B cell (primary cell): Measurements from ENCODE around the gene PITPNB. TPM values are rescaled to one million over a fixed set of nuclear protein-coding genes. Genes with fewer than 3 reads are reported as not detected.

ENCODE experiments used
- ATAC-seq: fragments of 200-7000 bp; cut with Tn5 transposase; one replicate; pipeline ENCODE4 v1.10.0; 2021; ENCODE audit warnings: low read depth, mild to moderate bottlenecking, moderate number of reproducible peaks, moderate library complexity
- CTCF ChIA-PET: fragments of 350-600 bp; sonication (Branson Sonifier 250); formaldehyde crosslinking; loops from one replicate; lab custom pipeline; 2021; ENCODE audit warnings: antibody characterized with exemption, inconsistent platforms; lab: Charles Lee
- POLR2A ChIA-PET: fragments of 350-600 bp; sonication (Branson Sonifier 250); formaldehyde crosslinking; loops from one replicate; lab custom pipeline; 2021; ENCODE audit warnings: antibody characterized with exemption; lab: Charles Lee
- DNase-seq: peaks from one replicate; pipeline ENCODE4 v3.0.0; 2013
- H2AFZ ChIP-seq: 2 replicates; pipeline ENCODE4 v1.6.1; 2012; ENCODE audit warnings: mild to moderate bottlenecking, low read depth, low read length; ENCODE audit not compliant: insufficient read depth, poor library complexity, severe bottlenecking
- H3K27ac ChIP-seq, 2 donors: 1 replicate in 1 of 2; 2 replicates in 1 of 2; pipeline ENCODE4 v1.5.1; 2012 to 2013; ENCODE audit warnings: low read length in 2 of 2, mild to moderate bottlenecking in 2 of 2, moderate library complexity in 1 of 2
- H3K27me3 ChIP-seq, 4 experiments: fragments of 200-600 bp in 1 of 4; sonication (generic) in 1 of 4; replicated peaks in 1 of 4; 1 replicate in 2 of 4; 2 replicates in 2 of 4; pipeline versions ENCODE4 v1.6.1 to v1.7.0; 2013 to 2016; ENCODE audit warnings: low read length in 3 of 4, mild to moderate bottlenecking in 2 of 4, mixed read lengths in 1 of 4, moderate library complexity in 1 of 4; ENCODE audit not compliant: insufficient read depth in 4 of 4, control insufficient read depth in 3 of 4; ENCODE audit errors: control extremely low read depth in 1 of 4
- H3K36me3 ChIP-seq, 2 experiments: replicated peaks in 1 of 2; 1 replicate in 1 of 2; 2 replicates in 1 of 2; pipeline versions ENCODE4 v1.6.1 to v1.7.1; 2013; ENCODE audit warnings: low read length in 1 of 2; ENCODE audit not compliant: insufficient read depth in 2 of 2, control insufficient read depth in 1 of 2; ENCODE audit errors: control extremely low read depth in 1 of 2, extremely low read depth in 1 of 2
- H3K4me1 ChIP-seq, 2 donors: fragments of 200-600 bp in 1 of 2; sonication (generic) in 1 of 2; 1 replicate in 1 of 2; 2 replicates in 1 of 2; pipeline versions ENCODE4 v1.5.1 to v1.6.1; 2013 to 2017; ENCODE audit warnings: low read length in 2 of 2; ENCODE audit not compliant: control insufficient read depth in 2 of 2, insufficient read depth in 2 of 2
- H3K4me2 ChIP-seq: replicated peaks from 2 replicates; pipeline ENCODE3; 2012; ENCODE audit warnings: mild to moderate bottlenecking, low read depth, low read length; ENCODE audit not compliant: poor library complexity, severe bottlenecking
- H3K4me3 ChIP-seq, 5 experiments: fragments of 200-600 bp in 1 of 5; sonication (generic) in 1 of 5; 1 replicate in 3 of 5; 2 replicates in 2 of 5; pipeline versions ENCODE4 v1.5.1 to v1.7.0; 2011 to 2016; ENCODE audit warnings: low read length in 4 of 5, mild to moderate bottlenecking in 4 of 5, low read depth in 2 of 5, control low read depth in 1 of 5, moderate library complexity in 1 of 5; ENCODE audit not compliant: insufficient read depth in 1 of 5; ENCODE audit errors: control extremely low read depth in 1 of 5, extremely low read depth in 1 of 5
- H3K79me2 ChIP-seq: fragments of 200-600 bp; sonication (generic); one replicate; pipeline ENCODE4 v1.6.0; 2016; ENCODE audit warnings: low read length; ENCODE audit not compliant: control insufficient read depth, insufficient read depth
- H3K9ac ChIP-seq: fragments of 200-600 bp; sonication (generic); 2 replicates; pipeline ENCODE4 v1.6.1; 2017; ENCODE audit warnings: mild to moderate bottlenecking, low read length, moderate library complexity
- H3K9me3 ChIP-seq, 3 donors: one replicate each; pipeline versions ENCODE4 v1.6.1 to v1.7.1; 2013; ENCODE audit warnings: low read length in 2 of 3; ENCODE audit not compliant: control insufficient read depth in 2 of 3, insufficient read depth in 1 of 3; ENCODE audit errors: control extremely low read depth in 1 of 3
- H4K20me1 ChIP-seq: 2 replicates; pipeline ENCODE4 v1.6.0; 2012; ENCODE audit warnings: mild to moderate bottlenecking, low read length; ENCODE audit not compliant: insufficient read depth, control insufficient read depth, poor library complexity, severe bottlenecking
- H3K27ac Mint-ChIP-seq: one replicate; pipeline ENCODE4 v1.8.0; 2021; ENCODE audit warnings: mixed read lengths
- H3K27me3 Mint-ChIP-seq: one replicate; pipeline ENCODE4 v1.8.0; 2021; ENCODE audit warnings: mixed read lengths
- H3K4me1 Mint-ChIP-seq: one replicate; pipeline ENCODE4 v1.8.0; 2021; ENCODE audit warnings: mixed read lengths
- H3K4me3 Mint-ChIP-seq: one replicate; pipeline ENCODE4 v1.8.0; 2021; ENCODE audit warnings: mixed read lengths
- H3K9me3 Mint-ChIP-seq: one replicate; pipeline ENCODE4 v1.8.0; 2022; ENCODE audit warnings: mixed read lengths; ENCODE audit not compliant: insufficient read depth
- EZH2 ChIP-seq: IDR thresholded peaks from 2 replicates; pipeline ENCODE4 v1.6.1; 2012; ENCODE audit warnings: borderline replicate concordance, low read depth, mild to moderate bottlenecking, moderate library complexity, low read length; ENCODE audit not compliant: insufficient read depth, poor library complexity, severe bottlenecking
- WGBS: methylation state at CpG from one replicate; pipeline ENCODE4 v1.1.5; 2013; ENCODE audit warnings: missing lambda C conversion rate; ENCODE audit not compliant: insufficient coverage; 5-methylcytosine and 5-hydroxymethylcytosine counted together
- intact Hi-C: fragments of 100-400 bp; cut with micrococcal nuclease; formaldehyde crosslinking; loops from one replicate; pipeline ENCODE4 v1.10.0; 2022
- polyA plus RNA-seq: library from polyadenylated mRNA; depleted of rRNA; stranded (reverse); fragments of >200 nt; gene quantifications from 2 replicates; pipeline ENCODE4 v1.2.3, GENCODE V29; 2012
- total RNA-seq, 2 donors: library from RNA; stranded (reverse); fragments of 120-200 nt in 1 of 2; gene quantifications; 1 replicate in 1 of 2; 2 replicates in 1 of 2; pipeline versions ENCODE4 v1.2.3 to v1.2.4, GENCODE V29; 2013 to 2022
- TF ChIP-seq, protein P1 (sequence below): fragments of 200-600 bp; IDR thresholded peaks from one replicate; pipeline ENCODE4 v1.8.0; 2022; ENCODE audit warnings: antibody characterized with exemption, mild to moderate bottlenecking

The PITPNB gene
- total and polyA plus RNA-seq, 2 donors (not counting 1 experiment from before 2014, with no cell fraction given): 17.5 to 82.3 TPM

DNA sequence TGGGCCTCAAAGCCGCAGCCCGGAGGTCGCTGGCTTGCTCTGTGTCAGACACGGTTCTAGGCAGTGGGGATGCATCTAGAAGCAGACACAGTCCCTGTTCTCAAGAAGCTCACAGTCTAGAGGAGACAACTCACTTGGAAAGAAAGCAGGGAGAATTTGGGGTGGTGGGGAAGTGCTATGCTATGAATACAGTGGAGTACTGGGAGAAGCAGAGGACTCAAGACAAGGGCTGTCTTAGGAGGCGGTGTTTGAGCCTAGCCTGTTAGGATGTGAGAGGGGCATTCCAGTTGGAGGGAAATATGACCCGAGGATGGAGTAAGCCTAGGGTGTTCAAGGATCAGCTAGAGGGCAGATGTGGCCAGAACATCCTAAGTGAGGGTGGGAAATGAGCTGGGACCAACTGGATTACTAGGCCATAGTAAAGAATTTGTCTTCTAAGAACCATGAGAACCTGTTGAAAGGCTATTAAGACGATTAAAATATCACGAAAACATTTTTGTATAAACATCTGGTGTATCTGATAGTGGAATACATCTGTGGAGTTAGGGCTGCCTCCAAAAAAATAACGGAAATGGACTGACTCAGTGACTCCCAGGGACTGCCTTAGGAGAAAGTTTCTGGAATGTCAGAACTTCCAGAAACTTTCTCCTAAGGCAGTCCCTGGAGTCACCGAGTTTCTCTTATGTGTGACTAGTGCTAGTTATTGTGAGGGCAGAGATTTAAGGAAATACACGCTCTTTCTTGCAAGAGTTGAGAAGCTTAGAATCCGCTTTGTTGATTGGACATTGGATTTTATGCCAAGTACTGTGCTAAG lies 1.1 kb upstream of the PITPNB start:
- POLR2A ChIA-PET: no interaction called here
- Histone ChIP-seq H3K9me3 (no peaks in the 10 kb centered on the region), H3K4me2 (peak overlapping the region; percentile 93), H3K4me3 (peak overlapping the region; percentile 86 to 97 (median 91)), H2AFZ (peak overlapping the region; percentile 95), H3K27ac (peak overlapping the region; percentile 97 to 98), H3K36me3 (no peaks in the 10 kb centered on the region), H3K4me1 (peaks cover 20 to 22% of the 10 kb centered on the region in 2 donors), H4K20me1 (peaks cover 25% of the 10 kb centered on the region), H3K79me2 (peaks cover 75% of the 10 kb centered on the region), H3K27me3 (no peaks in the 10 kb centered on the region), H3K9ac (peak overlapping the region; percentile 96)
- peaks cover 50% of the 10 kb centered on the region for H3K4me1 Mint-ChIP-seq
- no peaks in the 10 kb centered on the region for H3K9me3 Mint-ChIP-seq
- peak overlapping the region; percentile 99 for H3K27ac Mint-ChIP-seq
- DNase-seq (no peak), ATAC-seq (peak; percentile 16)
- CTCF ChIA-PET: interaction anchor here (1.2 to 2.3 kb wide), 2 partner anchors 34 to 89 kb away, joined by 6 to 7 read pairs; no protein-coding TSS in a partner anchor
- peak overlapping the region; percentile 99 for H3K4me3 Mint-ChIP-seq
- H3K27me3 Mint-ChIP-seq: no peaks in the 10 kb centered on the region
- no peak for TF ChIP-seq EZH2
- TF ChIP-seq, protein P1, sequence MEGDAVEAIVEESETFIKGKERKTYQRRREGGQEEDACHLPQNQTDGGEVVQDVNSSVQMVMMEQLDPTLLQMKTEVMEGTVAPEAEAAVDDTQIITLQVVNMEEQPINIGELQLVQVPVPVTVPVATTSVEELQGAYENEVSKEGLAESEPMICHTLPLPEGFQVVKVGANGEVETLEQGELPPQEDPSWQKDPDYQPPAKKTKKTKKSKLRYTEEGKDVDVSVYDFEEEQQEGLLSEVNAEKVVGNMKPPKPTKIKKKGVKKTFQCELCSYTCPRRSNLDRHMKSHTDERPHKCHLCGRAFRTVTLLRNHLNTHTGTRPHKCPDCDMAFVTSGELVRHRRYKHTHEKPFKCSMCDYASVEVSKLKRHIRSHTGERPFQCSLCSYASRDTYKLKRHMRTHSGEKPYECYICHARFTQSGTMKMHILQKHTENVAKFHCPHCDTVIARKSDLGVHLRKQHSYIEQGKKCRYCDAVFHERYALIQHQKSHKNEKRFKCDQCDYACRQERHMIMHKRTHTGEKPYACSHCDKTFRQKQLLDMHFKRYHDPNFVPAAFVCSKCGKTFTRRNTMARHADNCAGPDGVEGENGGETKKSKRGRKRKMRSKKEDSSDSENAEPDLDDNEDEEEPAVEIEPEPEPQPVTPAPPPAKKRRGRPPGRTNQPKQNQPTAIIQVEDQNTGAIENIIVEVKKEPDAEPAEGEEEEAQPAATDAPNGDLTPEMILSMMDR: no peak
- WGBS: 29% methylated on average over 8 of the region's 12 CpGs
- intact Hi-C loops: loop anchor here (5.0 kb wide), 1 partner anchor 822 kb away; the partner anchor contains the start of genes CHEK2 and HSCB
